Astrocyte (in vitro differentiated cells and primary cell): ENCODE results near the gene C2CD5. TPM values are rescaled to one million over a fixed set of nuclear protein-coding genes. Genes with fewer than 3 reads are reported as not detected.

Experiments
- DNase-seq: peaks from one replicate; pipeline ENCODE4 v3.0.0-alpha.2; 2010; ENCODE audit warnings: low read depth
- FAIRE-seq: peaks from 2 replicates; lab custom pipeline; 2011; peaks lifted over from hg19 to GRCh38; lab: Jason Lieb, UNC
- H2AFZ ChIP-seq: 2 replicates; pipeline ENCODE4 v1.6.0; 2012; ENCODE audit warnings: low read depth, low read length, inconsistent platforms
- H3K27ac ChIP-seq: 2 replicates; pipeline ENCODE4 v1.5.1; 2011; ENCODE audit warnings: low read depth, low read length, inconsistent platforms
- H3K27me3 ChIP-seq: 2 replicates; pipeline ENCODE4 v1.6.0; 2011; ENCODE audit warnings: low read length, inconsistent platforms; ENCODE audit not compliant: insufficient read depth
- H3K36me3 ChIP-seq: 2 replicates; pipeline ENCODE4 v1.5.1; 2011; ENCODE audit warnings: low read length, inconsistent platforms; ENCODE audit not compliant: insufficient read depth
- H3K4me1 ChIP-seq: 2 replicates; pipeline ENCODE4 v1.5.1; 2011; ENCODE audit warnings: low read length, inconsistent platforms; ENCODE audit not compliant: insufficient read depth
- H3K4me2 ChIP-seq: 2 replicates; pipeline ENCODE4 v1.6.0; 2012; ENCODE audit warnings: low read length, inconsistent platforms
- H3K4me3 ChIP-seq: 2 replicates; pipeline ENCODE4 v1.5.1; 2011; ENCODE audit warnings: low read depth, mild to moderate bottlenecking, low read length, inconsistent platforms; ENCODE audit not compliant: insufficient read depth
- H3K79me2 ChIP-seq: 2 replicates; pipeline ENCODE4 v1.6.0; 2012; ENCODE audit warnings: mild to moderate bottlenecking, low read length, inconsistent platforms; ENCODE audit not compliant: insufficient read depth
- H3K9ac ChIP-seq: 2 replicates; pipeline ENCODE4 v1.6.0; 2012; ENCODE audit warnings: mild to moderate bottlenecking, low read length, inconsistent platforms
- H3K9me3 ChIP-seq: 2 replicates; pipeline ENCODE4 v1.5.1; 2012; ENCODE audit warnings: low read depth, mild to moderate bottlenecking, low read length, inconsistent platforms; ENCODE audit not compliant: insufficient read depth
- H4K20me1 ChIP-seq: 2 replicates; pipeline ENCODE4 v1.6.0; 2012; ENCODE audit warnings: low read length, inconsistent platforms; ENCODE audit not compliant: insufficient read depth
- H3K27ac Mint-ChIP-seq: one replicate; pipeline ENCODE4 v1.8.0; 2021; ENCODE audit warnings: mild to moderate bottlenecking, mixed read lengths; ENCODE audit not compliant: unreplicated experiment
- H3K27me3 Mint-ChIP-seq: one replicate; pipeline ENCODE4 v1.8.0; 2021; ENCODE audit warnings: low read depth, mixed read lengths; ENCODE audit not compliant: unreplicated experiment
- H3K36me3 Mint-ChIP-seq: one replicate; pipeline ENCODE4 v1.8.0; 2021; ENCODE audit warnings: low read depth, mixed read lengths; ENCODE audit not compliant: unreplicated experiment
- H3K4me1 Mint-ChIP-seq: one replicate; pipeline ENCODE4 v1.8.0; 2021; ENCODE audit warnings: low read depth, mixed read lengths; ENCODE audit not compliant: unreplicated experiment
- H3K4me3 Mint-ChIP-seq: one replicate; pipeline ENCODE4 v1.8.0; 2021; ENCODE audit warnings: mild to moderate bottlenecking, moderate library complexity, mixed read lengths; ENCODE audit not compliant: unreplicated experiment
- H3K9me3 Mint-ChIP-seq: one replicate; pipeline ENCODE4 v1.8.0; 2021; ENCODE audit warnings: mild to moderate bottlenecking, mixed read lengths; ENCODE audit not compliant: unreplicated experiment
- CTCF ChIP-seq: IDR thresholded peaks from 2 replicates; pipeline ENCODE4 v1.5.1; 2011; ENCODE audit warnings: low read depth, mild to moderate bottlenecking, inconsistent platforms, low read length, moderate library complexity; ENCODE audit not compliant: insufficient read depth
- EZH2 ChIP-seq: IDR thresholded peaks from 2 replicates; pipeline ENCODE4 v1.6.1; 2012; ENCODE audit warnings: mild to moderate bottlenecking, low read length, inconsistent platforms; ENCODE audit not compliant: insufficient read depth
- total RNA-seq: library from RNA; stranded (reverse); gene quantifications from 2 replicates; pipeline ENCODE4 v1.2.1, GENCODE V29; 2021

Gene C2CD5
- total RNA-seq, 1 donor from 2014 or later, result 14.7 TPM

GRCh38 chr12:22518998-22519397 is 25.3 kb downstream of the C2CD5 start:
- no peak overlapping the region for H3K4me3 Mint-ChIP-seq
- no peaks in the 10 kb centered on the region for H3K79me2 ChIP-seq
- FAIRE-seq (no peak), DNase-seq (peak; percentile 22)
- peaks cover 4% of the 10 kb centered on the region for H3K4me1 ChIP-seq
- no peak overlapping the region for H3K27ac Mint-ChIP-seq
- no peak overlapping the region for H3K4me3 ChIP-seq
- no peak overlapping the region for H3K9ac ChIP-seq
- no peak overlapping the region for H3K4me2 ChIP-seq
- peak overlapping the region; percentile 41 for H2AFZ ChIP-seq
- H3K36me3 ChIP-seq, result peaks cover 3% of the 10 kb centered on the region
- no peaks in the 10 kb centered on the region for H3K4me1 Mint-ChIP-seq
- no peaks in the 10 kb centered on the region for H3K27me3 Mint-ChIP-seq
- H4K20me1 ChIP-seq, result no peaks in the 10 kb centered on the region
- no peaks in the 10 kb centered on the region for H3K9me3 ChIP-seq
- H3K27ac ChIP-seq, result no peak overlapping the region
- H3K36me3 Mint-ChIP-seq, result no peaks in the 10 kb centered on the region
- no peaks in the 10 kb centered on the region for H3K9me3 Mint-ChIP-seq
- no peaks in the 10 kb centered on the region for H3K27me3 ChIP-seq
- no peak for TF ChIP-seq CTCF
- TF ChIP-seq EZH2, result no peak

- no peak overlapping the region for H3K4me3 ChIP-seq
- no peaks in the 10 kb centered on the region for H4K20me1 ChIP-seq
- no peak overlapping the region for H3K27ac ChIP-seq
- no peaks in the 10 kb centered on the region for H3K9me3 Mint-ChIP-seq
- H3K27ac Mint-ChIP-seq, result no peak overlapping the region
- peaks cover 2% of the 10 kb centered on the region for H3K36me3 ChIP-seq
- no peak overlapping the region for H2AFZ ChIP-seq
- H3K79me2 ChIP-seq, result no peaks in the 10 kb centered on the region
- H3K27me3 Mint-ChIP-seq, result no peaks in the 10 kb centered on the region
- H3K36me3 Mint-ChIP-seq, result no peaks in the 10 kb centered on the region
- TF ChIP-seq CTCF (no peak), EZH2 (no peak)
- no peaks in the 10 kb centered on the region for H3K27me3 ChIP-seq
- DNase-seq (peak; percentile 53), FAIRE-seq (peak; percentile 23)
- H3K9ac ChIP-seq, result no peak overlapping the region
- H3K4me1 ChIP-seq, result peaks cover 4% of the 10 kb centered on the region
- no peak overlapping the region for H3K4me3 Mint-ChIP-seq
- H3K4me1 Mint-ChIP-seq, result no peaks in the 10 kb centered on the region
- H3K4me2 ChIP-seq, result no peak overlapping the region
- H3K9me3 ChIP-seq, result no peaks in the 10 kb centered on the region
Measured at GRCh38 chr12:22518060-22518719, 26.2 kb downstream of the C2CD5 start.

GRCh38 chr12:22514875-22515274 is 29.5 kb downstream of the C2CD5 start:
- H4K20me1 ChIP-seq, result no peaks in the 10 kb centered on the region
- no peaks in the 10 kb centered on the region for H3K9me3 ChIP-seq
- Mint-ChIP-seq H3K4me3 (no peak overlapping the region), H3K27ac (no peak overlapping the region), H3K9me3 (no peaks in the 10 kb centered on the region), H3K36me3 (no peaks in the 10 kb centered on the region), H3K4me1 (no peaks in the 10 kb centered on the region), H3K27me3 (no peaks in the 10 kb centered on the region)
- H3K4me1 ChIP-seq, result peaks cover 4% of the 10 kb centered on the region
- no peak overlapping the region for H3K4me3 ChIP-seq
- H3K36me3 ChIP-seq, result peaks cover 2% of the 10 kb centered on the region
- H3K79me2 ChIP-seq, result no peaks in the 10 kb centered on the region
- FAIRE-seq, result no peak
- no peak overlapping the region for H2AFZ ChIP-seq
- no peak overlapping the region for H3K27ac ChIP-seq
- no peak for TF ChIP-seq EZH2
- H3K9ac ChIP-seq, result no peak overlapping the region
- no peak for DNase-seq
- H3K27me3 ChIP-seq, result no peaks in the 10 kb centered on the region
- no peak overlapping the region for H3K4me2 ChIP-seq
